ENCODE data around the gene DCAF10.
"Not testable (repeated sequence)": the region's sequence is repeated elsewhere in the genome, so short reads cannot be mapped to it uniquely, and the experiment has no call there.

The DCAF10 gene

GRCh38 chr9:37792122-37792521, 8.5 kb upstream of the DCAF10 start:
- no peak for DNase-seq (ENCODE audit: low read depth)

GRCh38 chr9:37796232-37796631, 4.4 kb upstream of the DCAF10 start:
- DNase-seq (ENCODE audit: low read depth): no peak

- no peak for DNase-seq (ENCODE audit: low read depth)
These were observed 1.9 kb upstream of the DCAF10 start for GRCh38 chr9:37798677-37799076.

- no peak for DNase-seq (ENCODE audit: low read depth)
These were observed 772 bp downstream of the DCAF10 start for GRCh38 chr9:37801287-37801850.

GRCh38 chr9:37801959-37802711, 1.5 kb downstream of the DCAF10 start:
- DNase-seq (ENCODE audit: low read depth): no peak

- no peak for DNase-seq (ENCODE audit: low read depth)
These were observed 5.7 kb downstream of the DCAF10 start for GRCh38 chr9:37806271-37806670.

- not testable (repeated sequence) for DNase-seq (ENCODE audit: low read depth)
These were observed 9.1 kb downstream of the DCAF10 start for GRCh38 chr9:37809676-37810075.

- DNase-seq (ENCODE audit: low read depth): no peak
These were observed 11.4 kb downstream of the DCAF10 start for GRCh38 chr9:37811906-37812476.

- DNase-seq (ENCODE audit: low read depth): no peak
These were observed 12.3 kb downstream of the DCAF10 start for GRCh38 chr9:37812773-37813379.

- no peak for DNase-seq (ENCODE audit: low read depth)
These were observed 18.3 kb downstream of the DCAF10 start for GRCh38 chr9:37818849-37819248.

- no peak for DNase-seq (ENCODE audit: low read depth)
These were observed 19.5 kb downstream of the DCAF10 start for GRCh38 chr9:37820142-37820541.

- not testable (repeated sequence) for DNase-seq (ENCODE audit: low read depth)
These were observed 24.6 kb downstream of the DCAF10 start for GRCh38 chr9:37825174-37825573.

- no peak for DNase-seq (ENCODE audit: low read depth)
These were observed 27.0 kb downstream of the DCAF10 start for GRCh38 chr9:37827483-37828165.

GRCh38 chr9:37835821-37836220, 35.2 kb downstream of the DCAF10 start:
- no peak for DNase-seq (ENCODE audit: low read depth)

GRCh38 chr9:37836386-37836785, 35.8 kb downstream of the DCAF10 start:
- DNase-seq (ENCODE audit: low read depth): no peak

GRCh38 chr9:37839496-37840461, 39.2 kb downstream of the DCAF10 start:
- DNase-seq (ENCODE audit: low read depth): no peak

- peak; percentile 52 for DNase-seq (ENCODE audit: low read depth)
These were observed 40.1 kb downstream of the DCAF10 start for GRCh38 chr9:37840560-37841194.

- no peak for DNase-seq (ENCODE audit: low read depth)
These were observed 51.6 kb downstream of the DCAF10 start for GRCh38 chr9:37852222-37852621.

- DNase-seq (ENCODE audit: low read depth): no peak
These were observed 56.0 kb downstream of the DCAF10 start for GRCh38 chr9:37856551-37856950.

GRCh38 chr9:37859043-37859442, 58.4 kb downstream of the DCAF10 start:
- no peak for DNase-seq (ENCODE audit: low read depth)

GRCh38 chr9:37862530-37862929, 61.9 kb downstream of the DCAF10 start:
- no peak for DNase-seq (ENCODE audit: low read depth)
